Caco-2 (cell line): ENCODE measurements around the gene MVB12B. TPM values are rescaled to one million over a fixed set of nuclear protein-coding genes. Genes with fewer than 3 reads are reported as not detected.

Experiments
- BruUV-seq: library from RNA; stranded (reverse); fragments of 400-500 nt; replicated peaks from 2 replicates; lab custom pipeline; 2021; lab: Mats Ljungman, UMichigan
- CTCF ChIA-PET: fragments of 300-600 bp; sonication (Branson Sonifier 250); formaldehyde crosslinking; loops from one replicate; lab custom pipeline; 2022; ENCODE audit warnings: antibody characterized with exemption; lab: Charles Lee
- POLR2A ChIA-PET: fragments of 300-600 bp; sonication (Branson Sonifier 250); formaldehyde crosslinking; loops from one replicate; lab custom pipeline; 2022; ENCODE audit warnings: antibody characterized with exemption; lab: Charles Lee
- DNase-seq, 2 experiments: peaks; one replicate each; pipeline versions ENCODE4 v3.0.0 to v3.0.0-alpha.2; 2020 to 2022
- H3K27me3 ChIP-seq: replicated peaks from 2 replicates; pipeline ENCODE4 v1.6.0; 2011; ENCODE audit warnings: low read length; ENCODE audit not compliant: control insufficient read depth, insufficient read depth
- H3K36me3 ChIP-seq: 2 replicates; pipeline ENCODE4 v1.5.1; 2011; ENCODE audit warnings: low read length; ENCODE audit not compliant: control insufficient read depth, insufficient read depth
- H3K4me1 ChIP-seq: fragments of 250-450 bp; sonication (Bioruptor Pico); 2 replicates; pipeline ENCODE4 v1.5.1; 2020; ENCODE audit warnings: mild to moderate bottlenecking
- H3K4me3 ChIP-seq: 2 replicates; pipeline ENCODE4 v1.5.1; 2011; ENCODE audit warnings: low read depth, mild to moderate bottlenecking, control low read depth, low read length
- H3K9me3 ChIP-seq: fragments of 250-450 bp; sonication (Bioruptor Pico); 2 replicates; pipeline ENCODE4 v1.5.1; 2020; ENCODE audit warnings: mild to moderate bottlenecking, moderate library complexity
- H3K27ac Mint-ChIP-seq: one replicate; pipeline ENCODE4 v1.8.0; 2022; ENCODE audit warnings: mixed read lengths; ENCODE audit not compliant: unreplicated experiment
- H3K27me3 Mint-ChIP-seq: one replicate; pipeline ENCODE4 v1.8.0; 2022; ENCODE audit warnings: mixed read lengths; ENCODE audit not compliant: insufficient read depth, unreplicated experiment
- H3K36me3 Mint-ChIP-seq: one replicate; pipeline ENCODE4 v1.8.0; 2022; ENCODE audit warnings: mild to moderate bottlenecking, mixed read lengths; ENCODE audit not compliant: insufficient read depth, unreplicated experiment
- H3K4me1 Mint-ChIP-seq: one replicate; pipeline ENCODE4 v1.8.0; 2022; ENCODE audit warnings: low read depth, mixed read lengths; ENCODE audit not compliant: unreplicated experiment
- H3K4me3 Mint-ChIP-seq: one replicate; pipeline ENCODE4 v1.8.0; 2022; ENCODE audit warnings: mild to moderate bottlenecking, moderate library complexity, mixed read lengths; ENCODE audit not compliant: unreplicated experiment
- H3K9me3 Mint-ChIP-seq: one replicate; pipeline ENCODE4 v1.8.0; 2022; ENCODE audit warnings: mixed read lengths; ENCODE audit not compliant: unreplicated experiment
- intact Hi-C: fragments of 100-400 bp; cut with micrococcal nuclease; formaldehyde crosslinking; loops from one replicate; pipeline ENCODE4 v1.10.0; 2022; ENCODE audit not compliant: unreplicated experiment
- total RNA-seq: library from RNA; stranded (reverse); gene quantifications from 2 replicates; pipeline ENCODE4 v1.2.3, GENCODE V29; 2022
- TF ChIP-seq, protein P1 (sequence below), 2 experiments: fragments of 200-600 bp in 1 of 2; IDR thresholded peaks; 1 replicate in 1 of 2; 2 replicates in 1 of 2; pipeline versions ENCODE4 v1.5.1 to v1.8.0; 2011 to 2022; ENCODE audit warnings: antibody characterized with exemption in 1 of 2, control low read depth in 1 of 2, inconsistent platforms in 1 of 2, low read depth in 1 of 2, low read length in 1 of 2, mild to moderate bottlenecking in 1 of 2, moderate library complexity in 1 of 2; ENCODE audit not compliant: insufficient read depth in 1 of 2, severe bottlenecking in 1 of 2, unreplicated experiment in 1 of 2

MVB12B gene
- total RNA-seq, 1 experiment from 2014 or later = 24.4 TPM

GRCh38 chr9:126515001-126515872 is 188.6 kb downstream of the MVB12B start:
- Mint-ChIP-seq H3K27me3 (peaks cover 20% of the 10 kb centered on the region), H3K4me1 (peaks cover 6% of the 10 kb centered on the region), H3K9me3 (no peaks in the 10 kb centered on the region), H3K4me3 (no peak overlapping the region), H3K27ac (no peak overlapping the region), H3K36me3 (no peaks in the 10 kb centered on the region)
- no peak overlapping the region for H3K4me3 ChIP-seq
- no peak for DNase-seq
- POLR2A ChIA-PET = no interaction called here
- TF ChIP-seq, protein P1, sequence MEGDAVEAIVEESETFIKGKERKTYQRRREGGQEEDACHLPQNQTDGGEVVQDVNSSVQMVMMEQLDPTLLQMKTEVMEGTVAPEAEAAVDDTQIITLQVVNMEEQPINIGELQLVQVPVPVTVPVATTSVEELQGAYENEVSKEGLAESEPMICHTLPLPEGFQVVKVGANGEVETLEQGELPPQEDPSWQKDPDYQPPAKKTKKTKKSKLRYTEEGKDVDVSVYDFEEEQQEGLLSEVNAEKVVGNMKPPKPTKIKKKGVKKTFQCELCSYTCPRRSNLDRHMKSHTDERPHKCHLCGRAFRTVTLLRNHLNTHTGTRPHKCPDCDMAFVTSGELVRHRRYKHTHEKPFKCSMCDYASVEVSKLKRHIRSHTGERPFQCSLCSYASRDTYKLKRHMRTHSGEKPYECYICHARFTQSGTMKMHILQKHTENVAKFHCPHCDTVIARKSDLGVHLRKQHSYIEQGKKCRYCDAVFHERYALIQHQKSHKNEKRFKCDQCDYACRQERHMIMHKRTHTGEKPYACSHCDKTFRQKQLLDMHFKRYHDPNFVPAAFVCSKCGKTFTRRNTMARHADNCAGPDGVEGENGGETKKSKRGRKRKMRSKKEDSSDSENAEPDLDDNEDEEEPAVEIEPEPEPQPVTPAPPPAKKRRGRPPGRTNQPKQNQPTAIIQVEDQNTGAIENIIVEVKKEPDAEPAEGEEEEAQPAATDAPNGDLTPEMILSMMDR (IDR thresholded peaks at IDR 0.05; ENCODE audit: insufficient read depth in 1 of 2, low read depth in 1 of 2, low read length in 1 of 2, severe bottlenecking in 1 of 2, unreplicated experiment in 1 of 2) = no peak
- H3K4me1 ChIP-seq = peaks cover 13% of the 10 kb centered on the region
- H3K9me3 ChIP-seq = 0 out of 2 replicates have a peak, but pooled peaks cover 2% of the 10 kb centered on the region
- CTCF ChIA-PET = no interaction called here
- H3K36me3 ChIP-seq = no peaks in the 10 kb centered on the region
- intact Hi-C loops = loop anchor here (5.0 kb wide), 1 partner anchor 42 kb away; no protein-coding TSS in a partner anchor
- BruUV-seq = no TSS peak
- H3K27me3 ChIP-seq = peaks cover 2% of the 10 kb centered on the region

- no peaks in the 10 kb centered on the region for H3K36me3 Mint-ChIP-seq
- CTCF ChIA-PET = interaction anchor here (1.2 kb wide), 1 partner anchor 42 kb away, joined by 3 read pairs; no protein-coding TSS in a partner anchor
- peaks cover 6% of the 10 kb centered on the region for H3K4me1 Mint-ChIP-seq
- POLR2A ChIA-PET = no interaction called here
- DNase-seq = no peak
- Histone ChIP-seq H3K9me3 (0 out of 2 replicates have a peak, but pooled peaks cover 2% of the 10 kb centered on the region), H3K4me1 (peaks cover 13% of the 10 kb centered on the region), H3K36me3 (no peaks in the 10 kb centered on the region), H3K27me3 (peaks cover 2% of the 10 kb centered on the region), H3K4me3 (no peak overlapping the region)
- peaks cover 20% of the 10 kb centered on the region for H3K27me3 Mint-ChIP-seq
- H3K9me3 Mint-ChIP-seq = no peaks in the 10 kb centered on the region
- H3K27ac Mint-ChIP-seq = no peak overlapping the region
- H3K4me3 Mint-ChIP-seq = no peak overlapping the region
- intact Hi-C loops = loop anchor here (5.0 kb wide), 1 partner anchor 41 kb away; no protein-coding TSS in a partner anchor
- TF ChIP-seq, protein P1 (IDR thresholded peaks at IDR 0.05; ENCODE audit: insufficient read depth in 1 of 2, low read depth in 1 of 2, low read length in 1 of 2, severe bottlenecking in 1 of 2, unreplicated experiment in 1 of 2) = no peak
- no TSS peak for BruUV-seq
Measured at GRCh38 chr9:126515873-126516505, 189.4 kb downstream of the MVB12B start.

DNA sequence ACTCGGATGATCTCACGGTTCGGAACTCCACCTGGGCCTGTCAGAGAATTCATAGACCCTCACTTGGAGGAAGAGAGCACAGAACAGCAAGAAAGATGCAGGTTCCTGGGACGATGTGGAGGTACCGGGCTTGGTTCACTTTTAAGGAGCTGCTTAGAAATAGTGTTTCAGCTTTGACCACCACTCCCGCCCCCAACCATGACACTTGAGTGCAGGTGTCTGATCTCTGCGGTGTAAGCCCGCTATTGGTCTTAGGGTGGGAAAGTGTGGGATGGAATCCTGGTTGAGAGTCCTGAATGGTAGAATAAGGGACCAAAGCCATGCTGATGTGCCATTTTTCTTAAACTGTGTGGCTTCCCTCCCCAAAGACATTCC is 189.9 kb downstream of the MVB12B start:
- H3K36me3 Mint-ChIP-seq = no peaks in the 10 kb centered on the region
- no TSS peak for BruUV-seq
- Histone ChIP-seq H3K9me3 (0 out of 2 replicates have a peak, but pooled peaks cover 2% of the 10 kb centered on the region), H3K4me1 (peaks cover 13% of the 10 kb centered on the region), H3K27me3 (peaks cover 2% of the 10 kb centered on the region), H3K4me3 (no peak overlapping the region), H3K36me3 (no peaks in the 10 kb centered on the region)
- H3K27ac Mint-ChIP-seq = no peak overlapping the region
- ChIA-PET CTCF (interaction anchor here (1.2 kb wide), 1 partner anchor 41 kb away, joined by 3 read pairs; no protein-coding TSS in a partner anchor), POLR2A (no interaction called here)
- H3K4me1 Mint-ChIP-seq = peaks cover 6% of the 10 kb centered on the region
- intact Hi-C loops = loop anchor here (5.0 kb wide), 1 partner anchor 41 kb away; no protein-coding TSS in a partner anchor
- no peak overlapping the region for H3K4me3 Mint-ChIP-seq
- TF ChIP-seq, protein P1 (IDR thresholded peaks at IDR 0.05; ENCODE audit: insufficient read depth in 1 of 2, low read depth in 1 of 2, low read length in 1 of 2, severe bottlenecking in 1 of 2, unreplicated experiment in 1 of 2) = no peak
- no peak for DNase-seq
- H3K9me3 Mint-ChIP-seq = no peaks in the 10 kb centered on the region
- H3K27me3 Mint-ChIP-seq = peaks cover 20% of the 10 kb centered on the region
